ENCODE data around the gene LGALS9.

GRCh38 chr17:27607521-27608091 is 23.4 kb upstream of the LGALS9 start:
- no peak for TF ChIP-seq EZH2 (IDR thresholded peaks at IDR 0.05; ENCODE audit: borderline replicate concordance, insufficient read depth, low read depth, low read length, poor library complexity, severe bottlenecking)
- TF ChIP-seq, protein P1, sequence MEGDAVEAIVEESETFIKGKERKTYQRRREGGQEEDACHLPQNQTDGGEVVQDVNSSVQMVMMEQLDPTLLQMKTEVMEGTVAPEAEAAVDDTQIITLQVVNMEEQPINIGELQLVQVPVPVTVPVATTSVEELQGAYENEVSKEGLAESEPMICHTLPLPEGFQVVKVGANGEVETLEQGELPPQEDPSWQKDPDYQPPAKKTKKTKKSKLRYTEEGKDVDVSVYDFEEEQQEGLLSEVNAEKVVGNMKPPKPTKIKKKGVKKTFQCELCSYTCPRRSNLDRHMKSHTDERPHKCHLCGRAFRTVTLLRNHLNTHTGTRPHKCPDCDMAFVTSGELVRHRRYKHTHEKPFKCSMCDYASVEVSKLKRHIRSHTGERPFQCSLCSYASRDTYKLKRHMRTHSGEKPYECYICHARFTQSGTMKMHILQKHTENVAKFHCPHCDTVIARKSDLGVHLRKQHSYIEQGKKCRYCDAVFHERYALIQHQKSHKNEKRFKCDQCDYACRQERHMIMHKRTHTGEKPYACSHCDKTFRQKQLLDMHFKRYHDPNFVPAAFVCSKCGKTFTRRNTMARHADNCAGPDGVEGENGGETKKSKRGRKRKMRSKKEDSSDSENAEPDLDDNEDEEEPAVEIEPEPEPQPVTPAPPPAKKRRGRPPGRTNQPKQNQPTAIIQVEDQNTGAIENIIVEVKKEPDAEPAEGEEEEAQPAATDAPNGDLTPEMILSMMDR (IDR thresholded peaks at IDR 0.05), result no peak
